NCI-H1105 (cell line): ENCODE data around the gene ALDH9A1.
"Not testable (repeated sequence)": the region's sequence is repeated elsewhere in the genome, so short reads cannot be mapped to it uniquely, and the experiment has no call there.

Experiments used
- DNase-seq: peaks from one replicate; lab custom pipeline; 2025; lab: John Stamatoyannopoulos, UW

The ALDH9A1 gene

DNA sequence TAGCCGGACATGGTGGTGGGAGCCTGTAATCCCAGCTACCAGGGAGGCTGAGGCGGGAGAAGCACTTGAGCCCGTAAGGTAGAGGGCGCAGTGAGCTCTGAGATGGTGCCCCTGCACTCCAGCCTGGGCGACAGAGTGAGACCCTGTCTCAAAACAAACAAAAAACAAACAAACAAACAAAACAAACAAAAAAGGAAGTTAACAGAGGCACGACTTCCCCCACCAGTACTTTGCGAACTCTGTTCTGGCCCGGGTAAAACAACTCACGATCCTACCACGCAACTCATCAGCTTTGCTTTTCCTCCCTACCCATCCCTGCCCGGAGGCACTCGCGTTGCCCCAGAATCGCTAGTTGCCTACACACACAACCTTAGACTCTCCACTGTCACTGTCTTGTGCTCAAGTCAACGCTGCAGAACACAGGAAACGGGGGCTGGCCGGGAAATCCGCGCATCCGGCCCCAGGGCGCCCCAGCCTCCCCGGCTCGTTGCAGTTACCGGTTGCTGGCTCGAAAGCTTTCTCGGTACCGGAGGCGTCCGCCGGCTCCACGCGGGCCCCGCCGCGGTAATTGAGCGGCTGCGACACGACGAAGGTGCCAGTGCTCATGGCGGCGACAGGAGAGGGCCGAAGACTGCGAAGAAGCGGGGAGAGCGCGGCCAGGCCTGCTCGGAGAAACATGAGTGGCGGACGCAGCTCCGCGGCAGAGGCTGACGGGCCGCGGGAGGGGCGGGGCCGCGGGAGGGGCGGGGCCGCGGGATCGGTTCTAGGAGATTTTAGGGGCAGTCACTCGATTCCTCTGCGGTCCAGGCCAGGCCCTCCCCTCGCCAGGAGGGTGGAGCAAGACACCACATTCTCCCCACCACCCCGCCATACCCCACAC lies at the start of gene ALDH9A1:
Gene ALDH9A1 (minus strand): TSS at position 682 of the 880 bp plus-strand sequence. CDS start 4 bp downstream, at position 678.
- peak; percentile 84 for DNase-seq

DNA sequence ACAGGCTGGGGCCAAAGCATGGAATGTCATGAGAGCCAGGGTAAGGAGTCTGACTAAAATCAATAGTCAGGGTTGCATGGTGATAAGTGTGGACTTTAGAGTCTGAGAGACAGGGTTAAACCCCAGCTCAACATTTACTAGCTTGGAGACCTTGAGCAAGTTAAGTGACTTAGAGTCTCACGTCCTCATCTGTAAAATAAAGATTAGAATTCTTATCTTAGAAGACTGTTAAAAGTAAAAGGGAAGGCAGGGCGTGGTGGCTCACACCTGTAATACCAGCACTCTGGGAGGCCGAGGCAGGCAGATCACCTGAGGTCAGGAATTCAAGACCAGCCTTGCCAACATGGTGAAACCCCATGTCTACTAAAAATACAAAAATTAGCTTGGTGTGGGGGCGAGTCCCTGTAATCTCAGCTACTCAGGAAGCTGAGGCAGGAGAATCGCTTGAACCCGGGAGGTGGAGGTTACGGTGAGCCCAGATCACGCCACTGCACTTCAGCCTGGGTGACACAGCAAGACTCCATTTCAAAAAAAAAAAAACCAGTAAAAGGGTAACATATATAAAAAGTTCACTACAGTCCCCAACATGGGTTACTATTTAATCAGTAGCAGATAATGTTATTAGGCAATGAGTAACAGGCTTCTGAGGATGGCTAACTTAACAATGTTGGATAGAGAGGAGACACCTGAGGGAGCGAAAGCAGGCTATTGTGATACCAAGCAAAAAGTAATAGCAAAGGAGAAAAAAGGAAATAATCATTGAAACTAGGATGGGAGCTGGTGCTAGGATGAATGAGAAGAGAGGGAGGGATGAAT lies 49.5 kb upstream of the ALDH9A1 start:
- DNase-seq: no peak

DNA sequence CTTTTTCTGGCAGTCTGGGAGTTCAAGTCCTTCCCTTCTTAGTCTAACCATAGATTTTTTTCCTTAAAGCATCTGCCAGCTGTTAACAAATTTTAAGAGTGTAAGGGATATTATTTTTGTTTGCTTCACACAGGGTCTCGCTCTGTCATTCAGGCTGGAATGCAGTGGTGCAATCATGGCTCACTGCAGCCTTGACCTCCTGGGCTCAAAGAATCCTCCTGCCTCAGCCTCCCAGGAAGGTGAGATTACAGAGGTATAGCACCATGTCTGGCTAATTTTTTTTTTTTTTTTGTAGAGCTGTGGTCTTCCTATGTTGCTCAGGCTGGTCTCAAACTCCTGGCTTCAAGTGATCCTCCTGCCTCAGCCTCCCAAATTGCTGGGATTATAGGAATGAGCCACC lies 46.6 kb upstream of the ALDH9A1 start:
- not testable (repeated sequence) for DNase-seq

DNA sequence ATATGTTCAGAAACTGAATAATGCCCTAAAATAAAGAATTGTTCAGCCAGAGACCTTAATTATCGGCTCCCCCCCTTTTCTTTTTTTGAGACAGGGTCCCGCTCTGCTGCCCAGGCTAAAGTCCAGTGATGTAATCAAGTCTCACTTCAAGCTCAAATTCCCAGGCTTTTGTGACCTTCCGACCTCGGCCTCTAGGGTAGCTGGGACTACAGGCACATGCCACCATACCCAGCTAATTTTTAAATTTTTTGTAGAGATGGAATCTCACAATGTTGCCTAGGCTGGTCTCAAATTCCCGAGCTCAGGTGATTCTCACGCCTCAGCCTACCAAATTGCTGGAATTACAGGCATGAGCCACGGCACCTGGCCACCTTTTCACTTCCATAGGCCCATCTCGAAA lies 43.8 kb upstream of the ALDH9A1 start:
- no peak for DNase-seq

DNA sequence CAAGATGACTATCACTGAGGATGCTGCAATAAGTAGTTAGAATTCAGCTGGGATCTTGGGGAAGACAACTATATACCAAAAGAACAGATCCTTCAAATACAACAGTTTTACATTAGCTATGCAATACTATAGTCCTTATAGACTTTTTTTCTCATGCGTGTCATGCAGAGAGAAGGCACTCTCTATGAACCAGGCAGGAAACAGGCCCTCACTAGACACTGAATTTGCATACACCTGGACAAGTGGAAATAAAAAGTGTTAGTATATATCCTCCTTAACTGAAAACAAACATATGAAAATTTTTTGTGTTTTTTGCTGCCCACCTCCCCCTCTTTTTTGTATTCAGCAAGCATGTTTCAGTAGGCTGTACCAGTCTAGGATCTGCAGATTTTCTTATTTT lies 40.4 kb upstream of the ALDH9A1 start:
- no peak for DNase-seq

DNA sequence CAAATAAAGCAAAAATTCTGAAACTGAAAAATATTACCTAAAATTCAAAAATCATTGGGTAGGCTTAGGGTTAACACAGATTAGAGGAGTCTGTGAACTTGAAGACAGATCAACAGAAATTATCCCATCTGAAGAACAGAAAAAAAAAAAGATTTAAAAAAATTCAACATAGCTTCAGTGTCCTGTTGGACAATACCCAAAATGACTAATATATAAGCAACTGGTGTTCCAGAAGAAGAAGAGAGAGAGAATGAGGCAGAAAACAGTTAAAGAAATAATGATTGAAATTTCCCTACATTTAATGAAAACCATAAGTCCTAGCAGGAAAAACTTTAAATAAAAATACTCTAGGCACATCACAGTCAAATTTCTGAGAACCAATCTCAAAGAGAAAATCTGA lies 38.8 kb upstream of the ALDH9A1 start:
- DNase-seq: no peak

DNA sequence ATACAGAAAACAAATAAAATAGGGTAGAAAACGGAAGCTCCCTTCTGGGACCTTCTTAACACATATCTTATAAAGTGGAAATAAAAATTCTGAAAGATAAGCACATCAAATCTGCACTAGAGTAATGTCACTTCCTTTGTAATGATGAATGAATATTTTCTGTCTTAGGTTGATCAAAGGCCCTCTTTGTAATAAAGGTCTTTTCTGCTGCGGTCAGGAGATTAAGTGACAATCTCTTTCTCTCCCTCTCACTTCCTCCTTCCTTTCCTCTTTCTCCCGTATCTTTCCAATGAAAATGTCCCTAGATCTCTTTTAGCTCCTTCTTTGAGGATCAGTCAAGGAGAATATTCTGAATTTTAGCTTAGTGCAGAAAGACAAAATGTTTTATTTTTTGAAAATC lies 36.5 kb upstream of the ALDH9A1 start:
- no peak for DNase-seq

DNA sequence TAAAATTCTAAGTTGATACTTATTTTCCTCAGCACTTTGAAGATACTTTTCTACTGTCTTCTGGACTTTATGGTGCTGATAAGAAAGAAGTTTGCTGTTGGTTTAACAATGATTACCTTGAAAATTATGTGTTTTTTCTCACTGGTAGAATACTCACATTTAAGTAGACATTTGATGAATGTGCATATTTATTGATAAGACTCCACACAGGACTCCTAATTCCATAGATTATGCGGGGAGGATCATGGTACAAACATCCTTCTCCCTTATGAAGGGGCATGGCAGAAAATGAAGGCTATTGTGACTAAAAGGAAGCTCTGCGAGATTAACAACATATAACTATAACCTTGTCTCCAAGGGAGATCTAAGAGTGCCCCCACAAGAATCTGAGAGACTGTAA lies 28.5 kb upstream of the ALDH9A1 start:
- DNase-seq: no peak

DNA sequence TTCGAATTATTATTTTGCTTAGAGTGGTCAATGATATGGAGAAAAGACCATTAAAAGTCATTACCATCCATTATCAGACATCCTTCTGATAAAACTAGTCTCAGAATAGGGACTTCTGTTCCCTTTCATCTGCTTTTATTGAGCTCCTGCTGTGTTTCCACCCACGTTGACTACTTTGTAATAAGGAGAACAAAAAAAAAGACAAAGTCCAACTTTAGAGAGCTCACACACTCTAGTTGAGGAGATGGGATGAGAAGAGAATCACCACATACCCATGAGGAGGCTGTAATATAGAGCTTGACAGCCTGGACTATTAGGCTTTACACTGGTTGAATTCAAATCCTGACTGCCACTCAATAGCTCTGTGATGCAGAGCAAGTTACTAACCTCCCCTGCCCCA lies 27.8 kb upstream of the ALDH9A1 start:
- no peak for DNase-seq

DNA sequence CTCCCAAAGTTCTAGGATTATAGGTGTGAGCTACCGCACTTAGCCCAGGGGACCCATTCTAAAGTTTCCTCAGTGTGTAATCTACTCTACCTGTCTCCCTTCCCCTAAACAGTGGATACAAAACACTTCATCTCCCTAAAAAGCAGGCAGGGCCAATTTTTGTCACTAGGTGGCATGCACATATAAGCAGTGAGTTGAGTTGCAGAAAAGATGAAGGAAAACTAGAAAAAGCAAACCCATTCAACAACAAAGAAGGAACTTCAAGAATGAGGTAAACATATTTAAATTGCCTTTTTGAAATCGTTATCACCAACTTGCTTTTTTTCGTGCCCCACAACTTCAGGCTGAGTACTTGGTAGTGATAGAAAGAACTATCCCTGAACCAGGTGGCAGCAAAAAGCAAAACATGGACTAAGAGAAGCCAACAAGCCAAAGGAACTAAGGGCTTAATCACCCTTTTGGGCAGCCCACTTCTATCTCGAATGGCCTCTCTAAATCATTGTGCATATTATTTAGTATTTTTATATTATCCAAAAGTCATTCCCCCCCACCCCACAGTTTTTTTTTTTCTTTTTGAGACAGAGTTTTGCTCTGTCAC lies 19.7 kb upstream of the ALDH9A1 start:
- DNase-seq: peak; percentile 41

DNA sequence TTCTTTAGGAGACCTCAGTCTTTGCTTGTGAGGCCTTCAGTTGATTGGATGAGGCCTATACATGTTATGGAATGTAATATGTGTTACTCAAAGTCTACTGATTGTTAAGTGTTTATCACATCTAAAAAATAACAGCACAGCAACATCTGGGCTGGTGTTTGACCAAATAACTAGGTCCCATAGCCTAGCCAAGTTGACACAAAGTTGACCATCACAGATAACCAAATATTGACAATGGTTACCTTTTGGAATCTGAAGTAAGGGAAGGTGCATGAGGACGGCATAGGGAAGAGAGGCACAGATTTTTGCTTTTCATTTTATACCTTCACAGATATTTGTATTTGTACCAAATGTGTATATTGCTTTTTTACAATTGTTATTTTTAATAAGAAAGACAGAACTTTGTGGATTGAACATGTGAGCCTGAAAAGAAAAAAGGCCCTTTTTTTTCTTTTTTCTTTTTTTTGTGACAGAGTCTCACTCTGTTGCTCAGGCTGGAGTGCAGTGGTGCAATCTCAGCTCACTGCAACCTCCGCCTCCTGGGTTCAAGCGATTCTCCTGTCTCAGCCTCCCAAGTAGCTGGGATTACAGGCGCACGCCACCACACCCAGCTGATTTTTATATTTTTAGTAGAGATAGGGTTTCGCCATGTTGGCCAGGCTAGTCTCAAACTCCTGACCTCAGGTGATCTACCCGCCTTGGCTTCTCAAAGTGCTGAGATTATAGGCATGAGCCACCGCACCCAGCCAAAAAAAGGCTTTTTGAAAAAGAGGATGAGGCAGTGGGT lies 18.1 kb upstream of the ALDH9A1 start:
- not testable (repeated sequence) for DNase-seq

DNA sequence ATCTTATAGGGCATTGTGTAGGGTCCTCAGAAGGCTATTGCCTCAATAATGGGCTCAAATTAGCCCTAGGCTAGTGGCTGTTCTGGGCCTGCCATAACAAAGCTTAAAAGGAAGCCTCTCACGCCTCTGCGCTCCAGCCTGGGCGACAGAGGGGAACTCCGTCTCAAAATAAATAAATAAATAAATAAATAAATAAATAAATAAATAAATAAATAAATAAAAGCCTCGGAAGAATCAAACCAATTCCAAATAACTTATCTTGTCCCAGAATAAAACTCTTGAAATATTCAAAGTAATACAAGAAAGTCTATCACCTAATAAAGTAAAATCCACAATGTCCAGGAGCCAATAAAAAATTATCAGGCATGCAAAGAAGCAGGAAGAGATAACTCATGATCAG lies 14.4 kb upstream of the ALDH9A1 start:
- no peak for DNase-seq

DNA sequence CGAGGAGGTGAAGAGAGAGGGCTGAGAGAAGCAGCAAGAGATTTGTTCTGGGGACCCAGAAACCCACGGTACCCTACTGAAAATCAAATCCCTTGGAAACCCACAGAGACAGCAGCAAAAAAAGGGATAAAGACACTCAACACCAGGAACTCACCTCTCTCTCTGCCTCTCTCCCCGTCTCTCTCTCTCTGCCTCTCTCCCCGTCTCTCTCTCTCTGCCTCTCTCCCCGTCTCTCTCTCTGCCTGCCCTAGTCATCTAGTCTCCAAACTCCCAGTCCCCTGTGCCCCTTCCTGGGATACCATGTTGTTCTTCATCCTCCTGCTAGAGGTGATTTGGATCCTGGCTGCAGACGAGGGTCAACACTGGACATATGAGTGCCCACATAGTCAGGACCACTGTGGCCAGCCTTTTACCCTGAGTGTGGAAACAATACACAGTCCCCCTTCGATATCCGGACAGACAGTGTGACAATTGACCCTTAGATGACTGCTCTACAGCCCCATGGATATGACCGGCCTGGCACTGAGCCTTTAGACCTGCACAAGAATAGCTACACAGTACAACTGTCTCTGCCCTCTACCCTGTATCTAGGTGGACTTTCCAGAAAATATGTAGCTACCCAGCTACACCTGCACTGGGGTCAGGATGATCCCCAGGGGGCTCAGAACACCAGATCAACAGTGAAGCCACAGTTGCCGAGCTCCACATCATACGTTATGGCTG lies 9.8 kb upstream of the ALDH9A1 start:
- DNase-seq: no peak

DNA sequence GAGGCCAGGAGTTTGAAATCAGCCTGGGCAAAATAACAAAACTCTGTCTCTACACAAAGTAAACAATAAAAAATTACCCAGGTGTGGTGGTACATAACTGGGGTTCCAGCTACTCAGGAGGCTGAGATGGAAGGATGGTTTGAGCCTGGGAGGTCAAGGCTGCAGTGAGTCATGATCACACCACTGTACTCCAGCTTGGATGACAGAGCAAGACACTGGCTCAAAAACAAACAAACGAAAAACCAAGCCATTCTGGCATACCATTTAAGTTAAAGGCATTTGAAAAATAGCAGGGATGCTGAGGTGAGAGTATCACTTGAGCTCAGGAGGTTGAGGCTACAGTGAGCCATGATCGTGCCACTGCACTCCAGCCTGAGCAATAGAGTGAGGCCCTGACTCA lies 5.3 kb upstream of the ALDH9A1 start:
- no peak for DNase-seq

DNA sequence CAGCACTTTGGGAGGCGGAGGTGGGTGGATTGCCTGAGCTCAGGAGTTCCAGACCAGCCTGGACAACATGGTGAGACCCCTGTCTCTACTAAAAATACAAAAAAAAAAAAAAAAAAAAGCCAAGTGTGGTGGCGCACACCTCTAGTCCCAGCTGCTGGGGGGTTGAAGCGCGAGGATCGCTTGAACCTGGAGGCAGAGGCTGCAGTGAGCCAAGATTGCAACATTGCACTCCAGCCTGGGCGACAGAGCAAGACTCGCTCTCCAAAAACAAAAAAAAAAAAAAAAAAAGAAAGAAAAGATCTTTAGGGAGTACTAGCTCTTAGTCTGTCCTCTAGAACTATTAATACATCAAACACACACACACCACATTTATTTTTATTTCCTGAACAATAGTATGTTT lies 3.6 kb upstream of the ALDH9A1 start:
- DNase-seq: not testable (repeated sequence)

DNA sequence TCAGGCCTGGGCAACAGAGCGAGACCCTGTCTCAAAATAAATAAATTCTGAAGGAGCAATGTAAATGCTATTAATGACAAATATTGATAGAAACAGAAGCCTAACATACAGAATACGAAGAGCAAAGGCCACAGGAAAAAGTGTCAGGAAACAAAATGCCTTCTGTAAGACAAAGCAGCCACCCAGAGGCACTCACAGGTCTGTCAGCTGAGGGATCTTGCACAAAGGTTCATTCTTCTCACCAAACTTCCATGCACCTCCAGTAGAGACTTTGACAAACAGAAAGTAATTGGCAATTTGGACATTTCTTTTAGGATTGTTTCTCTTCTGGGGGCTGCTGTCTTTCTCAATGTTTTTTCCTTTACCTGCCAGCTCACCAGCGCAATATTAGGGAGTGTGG lies 1.2 kb upstream of the ALDH9A1 start:
- DNase-seq: no peak

DNA sequence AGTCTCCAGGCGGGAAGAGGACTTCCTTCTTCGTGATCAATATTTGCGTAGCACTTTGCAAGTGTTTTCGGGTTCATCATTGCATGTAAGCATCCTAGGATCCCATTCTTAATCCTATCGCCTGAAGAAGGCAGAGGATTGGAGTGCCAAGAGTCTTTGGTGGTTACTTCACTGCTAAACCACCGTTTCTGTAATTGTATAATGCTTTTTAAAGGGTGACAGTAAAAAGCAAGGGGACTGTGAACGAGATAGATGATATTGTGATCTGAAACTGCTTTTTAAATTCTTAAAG lies 345 bp upstream of the ALDH9A1 start:
- DNase-seq: no peak

DNA sequence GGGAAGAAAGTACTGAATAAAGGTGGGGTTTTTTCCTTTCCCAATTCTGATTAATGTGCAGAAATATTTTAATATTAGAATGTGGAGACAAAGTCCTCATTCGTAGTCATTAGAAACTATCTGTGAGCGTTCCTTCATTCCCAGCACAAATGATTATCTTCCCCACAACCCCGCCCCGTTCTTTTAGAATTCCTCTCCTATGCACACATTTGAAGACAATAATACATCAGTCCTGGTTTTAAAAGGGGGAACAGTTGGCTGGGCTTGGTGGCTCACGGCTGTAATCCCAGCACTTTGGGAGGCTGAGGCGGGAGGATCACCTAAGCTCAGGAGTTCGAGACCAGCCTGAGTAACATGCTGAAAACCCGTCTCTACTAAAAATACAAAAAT lies 876 bp downstream of the ALDH9A1 start:
- DNase-seq: no peak

DNA sequence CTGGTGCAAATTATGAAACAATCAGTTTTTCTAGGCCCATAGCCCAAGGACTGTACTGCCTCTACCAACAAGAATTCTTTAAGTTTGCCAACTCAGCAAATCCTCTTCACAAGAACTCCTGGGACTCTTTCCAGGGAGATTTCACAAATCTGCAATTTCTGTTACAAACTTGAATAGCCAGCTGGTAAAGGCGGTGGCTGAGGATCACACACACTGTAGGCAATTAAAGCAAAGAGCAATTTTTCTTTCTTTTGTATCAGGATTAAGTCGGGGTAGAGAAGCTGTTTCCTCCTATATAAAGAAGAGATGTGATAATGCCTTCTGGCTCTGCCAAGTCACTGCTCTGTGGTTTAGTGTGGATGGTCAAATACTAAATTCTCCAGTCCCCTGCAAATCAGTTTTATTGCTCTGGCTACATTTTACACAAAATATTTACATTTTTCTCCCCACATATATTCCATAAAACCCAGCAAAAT lies 1.7 kb downstream of the ALDH9A1 start:
- peak; percentile 2 for DNase-seq

DNA sequence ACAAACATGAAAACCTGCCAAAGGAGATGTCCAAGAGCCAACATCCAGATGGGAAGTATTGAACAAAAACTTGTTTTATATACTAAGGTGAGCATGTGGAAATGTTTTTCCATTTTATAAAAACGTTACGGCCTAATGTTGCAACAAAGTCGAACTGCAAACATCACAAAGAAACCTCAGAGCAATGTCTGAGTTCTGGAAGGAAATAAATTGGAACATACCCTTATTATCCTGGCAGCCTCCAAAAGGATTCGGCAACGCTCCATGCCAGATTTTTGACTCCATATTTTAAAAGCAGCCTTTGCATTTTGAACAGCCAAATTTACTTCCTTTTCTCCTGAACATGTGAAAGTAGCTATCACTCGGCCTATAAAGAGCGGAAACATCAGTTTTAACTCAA lies 3.3 kb downstream of the ALDH9A1 start:
- no peak for DNase-seq

DNA sequence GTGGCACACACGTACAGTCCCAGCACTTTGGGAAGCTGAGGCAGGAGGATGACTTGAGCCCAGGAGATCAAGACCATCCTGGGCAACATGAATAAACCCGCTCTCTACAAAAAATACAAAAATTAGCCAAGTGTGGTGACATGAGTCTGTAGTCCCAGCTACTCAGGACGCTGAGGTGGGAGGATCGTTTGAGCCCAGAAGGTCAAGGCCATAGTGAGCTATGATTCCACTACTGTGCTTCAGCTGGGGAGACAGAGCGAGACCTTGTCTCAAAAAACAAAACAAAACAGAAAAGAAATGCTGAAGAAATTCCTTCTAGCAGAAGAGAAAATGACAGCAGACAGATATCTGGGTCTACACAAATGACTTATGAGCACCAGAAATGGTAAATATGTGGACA lies 10.3 kb downstream of the ALDH9A1 start:
- DNase-seq: no peak
